ENCODE measurements around the gene HSF5.

- TF ChIP-seq CTCF (conservative IDR thresholded peaks at IDR 0.05; ENCODE audit: low read depth, low read length) (no peak), POLR2A (IDR thresholded peaks at IDR 0.05; ENCODE audit: low read depth, low read length) (no peak), USF2 (IDR thresholded peaks at IDR 0.05; ENCODE audit: low read depth, low read length) (no peak), RAD21 (IDR thresholded peaks at IDR 0.05; ENCODE audit: low read length) (no peak), MAZ (IDR thresholded peaks at IDR 0.05; ENCODE audit: borderline replicate concordance, low read depth, low read length) (no peak), SMC3 (IDR thresholded peaks at IDR 0.05; ENCODE audit: low read depth, low read length) (no peak)
These were observed 110.5 kb downstream of the HSF5 start for GRCh38 chr17:58377661-58378060.

Measured in IMR-90 (cell line).